ENCODE results near the gene MEGF6.

MEGF6 gene

GRCh38 chr1:3516911-3517675 is 94.2 kb downstream of the MEGF6 start:
- no peak for DNase-seq

- DNase-seq, result no peak
Observed at GRCh38 chr1:3516481-3516869, 94.8 kb downstream of the MEGF6 start.

- DNase-seq, result no peak
Observed at GRCh38 chr1:3515774-3516480, 95.4 kb downstream of the MEGF6 start.

- DNase-seq, result no peak
Observed at GRCh38 chr1:3515272-3515671, 96.0 kb downstream of the MEGF6 start.

- DNase-seq, result no peak
Observed at GRCh38 chr1:3514404-3514803, 96.9 kb downstream of the MEGF6 start.

GRCh38 chr1:3511856-3512255 is 99.5 kb downstream of the MEGF6 start:
- no peak for DNase-seq

- DNase-seq, result no peak
Observed at GRCh38 chr1:3511306-3511705, 100.0 kb downstream of the MEGF6 start.

- no peak for DNase-seq
Observed at GRCh38 chr1:3510956-3511250, 100.4 kb downstream of the MEGF6 start.

- DNase-seq, result no peak
Observed at GRCh38 chr1:3510136-3510955, 101.0 kb downstream of the MEGF6 start.

- DNase-seq, result no peak
Observed at GRCh38 chr1:3509721-3510120, 101.6 kb downstream of the MEGF6 start.

- no peak for DNase-seq
Observed at GRCh38 chr1:3508757-3509415, 102.4 kb downstream of the MEGF6 start.

GRCh38 chr1:3507636-3508275 is 103.6 kb downstream of the MEGF6 start:
- no peak for DNase-seq

GRCh38 chr1:3506943-3507342 is 104.4 kb downstream of the MEGF6 start:
- no peak for DNase-seq

GRCh38 chr1:3506041-3506440 is 105.3 kb downstream of the MEGF6 start:
- no peak for DNase-seq

- no peak for DNase-seq
Observed at GRCh38 chr1:3505161-3505560, 106.1 kb downstream of the MEGF6 start.

GRCh38 chr1:3504822-3505153 is 106.5 kb downstream of the MEGF6 start:
- no peak for DNase-seq

GRCh38 chr1:3504151-3504821 is 107.0 kb downstream of the MEGF6 start:
- DNase-seq, result no peak

GRCh38 chr1:3503525-3503886 is 107.8 kb downstream of the MEGF6 start:
- no peak for DNase-seq

GRCh38 chr1:3502641-3503524 is 108.4 kb downstream of the MEGF6 start:
- DNase-seq, result no peak

GRCh38 chr1:3501856-3502640 is 109.3 kb downstream of the MEGF6 start:
- DNase-seq, result no peak

GRCh38 chr1:3501437-3501836 is 109.9 kb downstream of the MEGF6 start:
- no peak for DNase-seq
